HCT116 (cell line): ENCODE measurements around the gene NCOA1. TPM values are rescaled to one million over a fixed set of nuclear protein-coding genes. Genes with fewer than 3 reads are reported as not detected.

ENCODE experiments used
- ATAC-seq: fragments of 200-7000 bp; cut with Tn5 transposase; 2 replicates; pipeline ENCODE4 v1.9.1; 2020; ENCODE audit warnings: mild to moderate bottlenecking, moderate library complexity
- BruUV-seq: library from RNA; stranded (reverse); fragments of 400-500 nt; replicated peaks from 2 replicates; lab custom pipeline; 2021; lab: Mats Ljungman, UMichigan
- CTCF ChIA-PET: fragments of 300-600 bp; sonication (Branson Sonifier 250); formaldehyde crosslinking; loops from one replicate; lab custom pipeline; 2021; ENCODE audit warnings: antibody characterized with exemption; lab: Charles Lee
- POLR2A ChIA-PET: fragments of 300-600, 350-600 bp; sonication (Branson Sonifier 250); formaldehyde crosslinking; loops from one replicate; lab custom pipeline; 2021; ENCODE audit warnings: antibody characterized with exemption; lab: Charles Lee
- RAD21 ChIA-PET, 2 experiments: fragments of 300-600 bp; sonication (Branson Sonifier 250); formaldehyde crosslinking; loops; one replicate each; lab custom pipeline; 2023; ENCODE audit warnings: low total read pairs in 2 of 2; ENCODE audit not compliant: uncharacterized antibody in 2 of 2, unreplicated experiment in 2 of 2, low non-redundant PET in 1 of 2; lab: Charles Lee
- DNase-seq: peaks from one replicate; pipeline ENCODE4 v3.0.0-alpha.2; 2010; ENCODE audit warnings: low read depth, low spot score
- H2AFZ ChIP-seq: fragments of 200-600 bp; shearing (Covaris generic), sonication (generic); 2 replicates; pipeline ENCODE4 v1.6.1; 2017; ENCODE audit warnings: low read depth, mixed run types, mixed read lengths, antibody characterized with exemption, low read length; ENCODE audit not compliant: poor library complexity, severe bottlenecking
- H3K27ac ChIP-seq: 2 replicates; pipeline ENCODE4 v1.5.1; 2012; ENCODE audit warnings: low read depth, low read length
- H3K27me3 ChIP-seq: fragments of 200-600 bp; sonication (generic); 2 replicates; pipeline ENCODE4 v1.6.1; 2016; ENCODE audit warnings: mixed run types, low read length, mixed read lengths; ENCODE audit not compliant: insufficient read depth
- H3K36me3 ChIP-seq, 2 experiments: fragments of 200-500 bp in 1 of 2; fragments of 200-600 bp in 1 of 2; sonication (Bioruptor generic) in 1 of 2; sonication (generic) in 1 of 2; 2 replicates each; pipeline versions ENCODE4 v1.5.1 to v1.6.1; 2014 to 2016; ENCODE audit warnings: low read length in 2 of 2, inconsistent platforms in 1 of 2, mixed read lengths in 1 of 2, mixed run types in 1 of 2; ENCODE audit not compliant: insufficient read depth in 2 of 2, control insufficient read depth in 1 of 2
- H3K4me1 ChIP-seq, 2 experiments: fragments of 200-600 bp in 1 of 2; sonication (generic) in 1 of 2; 2 replicates each; pipeline versions ENCODE4 v1.5.1 to v1.6.1; 2012 to 2017; ENCODE audit warnings: low read length in 2 of 2, inconsistent platforms in 1 of 2, mild to moderate bottlenecking in 1 of 2, mixed read lengths in 1 of 2, mixed run types in 1 of 2, moderate library complexity in 1 of 2; ENCODE audit not compliant: insufficient read depth in 2 of 2, control insufficient read depth in 1 of 2
- H3K4me2 ChIP-seq: fragments of 200-600 bp; sonication (generic); 2 replicates; pipeline ENCODE4 v1.6.1; 2017; ENCODE audit warnings: mixed run types, low read length, mixed read lengths
- H3K4me3 ChIP-seq, 2 experiments: fragments of 200-600 bp in 1 of 2; sonication (generic) in 1 of 2; replicated peaks in 1 of 2; 2 replicates each; pipeline ENCODE4 v1.5.1; 2011 to 2016; ENCODE audit warnings: low read length in 2 of 2, control low read depth in 1 of 2, low read depth in 1 of 2, mild to moderate bottlenecking in 1 of 2, mixed read lengths in 1 of 2, mixed run types in 1 of 2
- H3K79me2 ChIP-seq: fragments of 200-600 bp; sonication (generic); 2 replicates; pipeline ENCODE4 v1.6.1; 2017; ENCODE audit warnings: mild to moderate bottlenecking, mixed run types, low read length, moderate library complexity, mixed read lengths; ENCODE audit not compliant: insufficient read depth
- H3K9ac ChIP-seq: fragments of 200-600 bp; sonication (generic); 2 replicates; pipeline ENCODE4 v1.6.1; 2016; ENCODE audit warnings: low read length, mixed read lengths
- H3K9me2 ChIP-seq: fragments of 200-600 bp; sonication (generic), shearing (Covaris generic); 2 replicates; pipeline ENCODE4 v1.6.1; 2017; ENCODE audit warnings: mixed run types, mild to moderate bottlenecking, moderate library complexity; ENCODE audit not compliant: insufficient read depth
- H3K9me3 ChIP-seq, 2 experiments: fragments of 200-500 bp in 1 of 2; fragments of 200-600 bp in 1 of 2; sonication (Bioruptor generic) in 1 of 2; sonication (generic) in 1 of 2; 2 replicates each; pipeline ENCODE4 v1.6.1; 2014 to 2017; ENCODE audit warnings: low read length in 2 of 2, mixed read lengths in 2 of 2, inconsistent platforms in 1 of 2, low read depth in 1 of 2, mild to moderate bottlenecking in 1 of 2, mixed run types in 1 of 2, moderate library complexity in 1 of 2; ENCODE audit not compliant: control insufficient read depth in 1 of 2, insufficient read depth in 1 of 2
- H4K20me1 ChIP-seq: fragments of 200-600 bp; sonication (generic), shearing (Covaris generic); 2 replicates; pipeline ENCODE4 v1.6.1; 2017; ENCODE audit warnings: mixed run types, mild to moderate bottlenecking, moderate library complexity; ENCODE audit not compliant: insufficient read depth
- CEBPB ChIP-seq: IDR thresholded peaks from 2 replicates; pipeline ENCODE4 v1.6.1; 2012; ENCODE audit warnings: low read depth
- EZH2 ChIP-seq: fragments of 200-600 bp; sonication (generic); IDR thresholded peaks from 2 replicates; pipeline ENCODE4 v1.6.1; 2017; ENCODE audit warnings: antibody characterized with exemption, mixed run types
- JUND ChIP-seq: IDR thresholded peaks from 2 replicates; pipeline ENCODE4 v1.6.1; 2012
- POLR2AphosphoS5 ChIP-seq: IDR thresholded peaks from 2 replicates; pipeline ENCODE4 v1.6.1; 2011; ENCODE audit warnings: mild to moderate bottlenecking, low read depth, low read length, moderate library complexity
- SP1 ChIP-seq: IDR thresholded peaks from 2 replicates; pipeline ENCODE4 v1.6.1; 2012; ENCODE audit warnings: low read depth
- TCF7L2 ChIP-seq: IDR thresholded peaks from 2 replicates; pipeline ENCODE4 v1.7.0; 2011; ENCODE audit warnings: borderline replicate concordance, inconsistent platforms; ENCODE audit not compliant: insufficient read depth, insufficient read length; ENCODE audit errors: extremely low read depth
- YY1 ChIP-seq: IDR thresholded peaks from 2 replicates; pipeline ENCODE4 v1.6.1; 2011; ENCODE audit warnings: low read length, low read depth, moderate library complexity, mild to moderate bottlenecking; ENCODE audit not compliant: insufficient replicate concordance; ENCODE audit errors: extremely low read depth
- ZFX ChIP-seq: fragments of 450-650 bp; IDR thresholded peaks from 2 replicates; pipeline ENCODE4 v1.6.1; 2017
- ZNF274 ChIP-seq: fragments of 200-500 bp; sonication (Bioruptor generic); IDR thresholded peaks from 2 replicates; pipeline ENCODE4 v1.6.1; 2014; ENCODE audit warnings: mild to moderate bottlenecking, low read depth, low read length, inconsistent platforms
- intact Hi-C: fragments of 100-400 bp; cut with micrococcal nuclease; formaldehyde crosslinking; loops from 2 replicates; pipeline ENCODE4 v1.10.0; 2022
- total RNA-seq: library from RNA; stranded (reverse); gene quantifications from one replicate; pipeline ENCODE4 v1.2.1, GENCODE V29; 2021; ENCODE audit not compliant: unreplicated experiment
- TF ChIP-seq, protein P1 (sequence below): IDR thresholded peaks from 2 replicates; pipeline ENCODE4 v1.6.1; 2011; ENCODE audit warnings: mild to moderate bottlenecking, low read length, moderate library complexity; ENCODE audit not compliant: insufficient replicate concordance; ENCODE audit errors: extremely low read depth
- TF ChIP-seq, protein P2 (sequence below): IDR thresholded peaks from 2 replicates; pipeline ENCODE4 v1.6.1; 2012
- TF ChIP-seq, protein P3 (sequence below), 3 experiments: fragments of 200-600 bp in 1 of 3; sonication (generic) in 1 of 3; IDR thresholded peaks in 2 of 3; conservative IDR thresholded peaks in 1 of 3; 2 replicates each; pipeline ENCODE4 v1.5.1; 2012 to 2017; ENCODE audit warnings: low read depth in 2 of 3, low read length in 2 of 3, antibody characterized with exemption in 1 of 3, borderline replicate concordance in 1 of 3, control low read depth in 1 of 3, mild to moderate bottlenecking in 1 of 3, mixed read lengths in 1 of 3, mixed run types in 1 of 3, moderate library complexity in 1 of 3; ENCODE audit not compliant: insufficient read depth in 1 of 3

The NCOA1 gene
- total RNA-seq, 1 experiment from 2014 or later: 10.4 TPM

DNA sequence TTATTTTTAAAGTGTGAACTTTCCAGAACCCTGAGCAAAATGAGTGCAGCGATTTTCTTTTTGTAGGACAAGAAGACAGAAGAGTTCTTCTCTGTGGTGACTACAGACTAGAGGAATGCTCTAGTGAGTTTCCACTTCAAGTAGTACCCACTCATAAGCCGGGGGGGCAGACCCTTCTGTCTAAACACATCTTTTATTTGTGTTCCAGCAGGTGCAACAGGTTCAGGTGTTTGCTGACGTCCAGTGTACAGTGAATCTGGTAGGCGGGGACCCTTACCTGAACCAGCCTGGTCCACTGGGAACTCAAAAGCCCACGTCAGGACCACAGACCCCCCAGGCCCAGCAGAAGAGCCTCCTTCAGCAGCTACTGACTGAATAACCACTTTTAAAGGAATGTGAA lies 277.0 kb downstream of the NCOA1 start:
- Histone ChIP-seq H3K79me2 (no peaks in the 10 kb centered on the region), H3K4me3 (no peak overlapping the region), H3K9ac (no peak overlapping the region), H3K27ac (no peak overlapping the region), H2AFZ (no peak overlapping the region), H3K4me1 (peaks cover 6 to 20% of the 10 kb centered on the region in 2 experiments; a peak in 3 of 4 replicates), H3K27me3 (no peaks in the 10 kb centered on the region), H3K9me3 (no peaks in the 10 kb centered on the region), H4K20me1 (no peaks in the 10 kb centered on the region), H3K36me3 (no peaks in the 10 kb centered on the region)
- DNase-seq (no peak), ATAC-seq (no peak)
- ChIA-PET POLR2A (no interaction called here), RAD21 (no interaction called here), CTCF (no interaction called here)
- TF ChIP-seq, protein P1, sequence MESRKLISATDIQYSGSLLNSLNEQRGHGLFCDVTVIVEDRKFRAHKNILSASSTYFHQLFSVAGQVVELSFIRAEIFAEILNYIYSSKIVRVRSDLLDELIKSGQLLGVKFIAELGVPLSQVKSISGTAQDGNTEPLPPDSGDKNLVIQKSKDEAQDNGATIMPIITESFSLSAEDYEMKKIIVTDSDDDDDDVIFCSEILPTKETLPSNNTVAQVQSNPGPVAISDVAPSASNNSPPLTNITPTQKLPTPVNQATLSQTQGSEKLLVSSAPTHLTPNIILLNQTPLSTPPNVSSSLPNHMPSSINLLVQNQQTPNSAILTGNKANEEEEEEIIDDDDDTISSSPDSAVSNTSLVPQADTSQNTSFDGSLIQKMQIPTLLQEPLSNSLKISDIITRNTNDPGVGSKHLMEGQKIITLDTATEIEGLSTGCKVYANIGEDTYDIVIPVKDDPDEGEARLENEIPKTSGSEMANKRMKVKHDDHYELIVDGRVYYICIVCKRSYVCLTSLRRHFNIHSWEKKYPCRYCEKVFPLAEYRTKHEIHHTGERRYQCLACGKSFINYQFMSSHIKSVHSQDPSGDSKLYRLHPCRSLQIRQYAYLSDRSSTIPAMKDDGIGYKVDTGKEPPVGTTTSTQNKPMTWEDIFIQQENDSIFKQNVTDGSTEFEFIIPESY: no peak
- TF ChIP-seq ZNF274 (no peak), EZH2 (no peak), YY1 (no peak), CEBPB (no peak), TCF7L2 (no peak), POLR2AphosphoS5 (no peak), JUND (no peak), ZFX (no peak), SP1 (no peak)
- TF ChIP-seq, protein P2, sequence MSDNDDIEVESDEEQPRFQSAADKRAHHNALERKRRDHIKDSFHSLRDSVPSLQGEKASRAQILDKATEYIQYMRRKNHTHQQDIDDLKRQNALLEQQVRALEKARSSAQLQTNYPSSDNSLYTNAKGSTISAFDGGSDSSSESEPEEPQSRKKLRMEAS: no peak
- TF ChIP-seq, protein P3, sequence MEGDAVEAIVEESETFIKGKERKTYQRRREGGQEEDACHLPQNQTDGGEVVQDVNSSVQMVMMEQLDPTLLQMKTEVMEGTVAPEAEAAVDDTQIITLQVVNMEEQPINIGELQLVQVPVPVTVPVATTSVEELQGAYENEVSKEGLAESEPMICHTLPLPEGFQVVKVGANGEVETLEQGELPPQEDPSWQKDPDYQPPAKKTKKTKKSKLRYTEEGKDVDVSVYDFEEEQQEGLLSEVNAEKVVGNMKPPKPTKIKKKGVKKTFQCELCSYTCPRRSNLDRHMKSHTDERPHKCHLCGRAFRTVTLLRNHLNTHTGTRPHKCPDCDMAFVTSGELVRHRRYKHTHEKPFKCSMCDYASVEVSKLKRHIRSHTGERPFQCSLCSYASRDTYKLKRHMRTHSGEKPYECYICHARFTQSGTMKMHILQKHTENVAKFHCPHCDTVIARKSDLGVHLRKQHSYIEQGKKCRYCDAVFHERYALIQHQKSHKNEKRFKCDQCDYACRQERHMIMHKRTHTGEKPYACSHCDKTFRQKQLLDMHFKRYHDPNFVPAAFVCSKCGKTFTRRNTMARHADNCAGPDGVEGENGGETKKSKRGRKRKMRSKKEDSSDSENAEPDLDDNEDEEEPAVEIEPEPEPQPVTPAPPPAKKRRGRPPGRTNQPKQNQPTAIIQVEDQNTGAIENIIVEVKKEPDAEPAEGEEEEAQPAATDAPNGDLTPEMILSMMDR (IDR thresholded peaks at IDR 0.05 in 2 of 3, conservative IDR thresholded peaks at IDR 0.05 in 1 of 3; ENCODE audit: borderline replicate concordance in 1 of 3, insufficient read depth in 1 of 3, low read depth in 2 of 3, low read length in 2 of 3): no peak
- TF ChIP-seq, all 23 proteins: peak for 0
- no peaks in the 10 kb centered on the region for H3K9me2 ChIP-seq
- BruUV-seq: no TSS peak
- no peak overlapping the region for H3K4me2 ChIP-seq
- intact Hi-C loops: no loop called here
